ENCODE data around the gene GPR183. TPM values are rescaled to one million over a fixed set of nuclear protein-coding genes. Genes with fewer than 3 reads are reported as not detected.

The GPR183 gene
- total RNA-seq, 2 experiments from 2014 or later, result 37.4 to 38.8 TPM

DNA sequence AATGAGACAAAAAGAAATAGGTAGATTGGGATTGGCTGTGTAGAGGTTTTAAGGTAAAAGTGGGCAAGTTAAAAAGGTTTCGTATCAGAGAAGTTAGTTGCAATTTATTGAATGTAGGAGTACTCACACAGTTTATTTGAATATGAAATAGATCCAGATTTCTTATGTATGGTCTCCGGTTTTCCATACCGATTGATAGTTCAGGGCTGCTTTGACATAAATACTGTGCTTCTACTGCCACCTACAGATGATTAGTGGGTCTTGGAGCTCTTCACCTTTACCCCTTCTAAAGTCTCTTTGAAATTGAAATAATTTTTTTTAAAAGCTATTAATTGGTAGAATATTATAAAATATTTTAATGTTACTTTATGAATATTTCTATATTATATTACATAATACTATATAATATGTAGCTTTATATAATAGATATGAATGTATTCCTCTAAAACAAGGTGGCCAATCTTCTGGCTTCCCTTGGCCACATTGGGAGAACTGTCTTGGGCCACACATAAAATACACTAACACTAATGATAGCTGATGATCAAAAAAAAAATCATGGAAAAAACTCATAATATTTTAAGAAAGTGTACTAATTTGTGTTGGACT, 41.3 kb downstream of the GPR183 start:
- Mint-ChIP-seq H3K36me3 (ENCODE audit: low read depth) (peaks cover 7% of the 10 kb centered on the region), H3K9me3 (no peaks in the 10 kb centered on the region), H3K4me3 (no peak overlapping the region), H3K27me3 (ENCODE audit: low read depth) (no peaks in the 10 kb centered on the region), H3K27ac (peak overlapping the region; percentile 86), H3K4me1 (ENCODE audit: low read depth) (peaks cover 62% of the 10 kb centered on the region)
- DNase-seq, result no peak
- intact Hi-C loops (cut with micrococcal nuclease), result loop anchor here (1.0 to 5.0 kb wide), 9 partner anchors 52 to 604 kb away; no protein-coding TSS in a partner anchor
- CTCF ChIA-PET, result interaction anchor here (0.6 to 11.9 kb wide), 46 partner anchors 9 to 845 kb away, joined by 3 to 302 read pairs (median 4); partner anchors contain the start of gene UBAC2

DNA sequence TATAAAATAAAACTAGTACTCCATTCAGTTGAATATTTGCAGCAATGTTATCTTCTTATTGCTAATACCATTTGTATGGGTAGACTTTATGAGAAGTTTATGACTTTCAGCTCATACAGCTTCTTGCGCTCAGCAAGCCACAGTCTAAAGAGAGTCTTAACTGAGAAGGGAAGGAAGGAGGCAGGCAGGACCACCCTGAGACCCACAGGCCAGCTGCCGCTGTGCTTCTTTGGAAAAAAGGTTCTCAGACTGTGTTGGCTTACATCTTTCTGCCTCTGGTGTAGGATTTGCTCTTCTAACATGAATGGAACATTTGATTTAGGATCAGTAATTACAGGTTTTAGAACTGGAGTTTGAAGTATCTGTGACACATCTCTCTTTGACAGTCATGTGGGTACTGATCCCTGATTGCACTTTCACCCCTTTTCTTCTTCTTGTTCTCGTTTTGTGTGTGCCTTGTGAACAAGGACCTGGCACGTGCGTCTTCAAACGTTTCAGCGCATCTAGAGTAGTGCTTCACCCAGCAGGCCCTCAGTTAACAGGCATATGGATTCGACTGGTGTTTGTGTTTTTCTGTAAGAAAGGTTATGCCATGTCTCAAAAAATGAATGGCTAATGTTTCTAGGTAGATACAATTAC, 41.9 kb downstream of the GPR183 start:
- intact Hi-C loops (cut with micrococcal nuclease), result loop anchor here (1.0 to 5.0 kb wide), 9 partner anchors 51 to 603 kb away; no protein-coding TSS in a partner anchor
- peak overlapping the region; percentile 86 for H3K27ac Mint-ChIP-seq
- no peaks in the 10 kb centered on the region for H3K27me3 Mint-ChIP-seq (ENCODE audit: low read depth)
- H3K4me3 Mint-ChIP-seq, result no peak overlapping the region
- H3K9me3 Mint-ChIP-seq, result no peaks in the 10 kb centered on the region
- CTCF ChIA-PET, result interaction anchor here (0.5 to 11.9 kb wide), 31 partner anchors 9 to 613 kb away, joined by 3 to 302 read pairs (median 7); partner anchors contain the start of gene UBAC2
- DNase-seq, result peak; percentile 81
- peaks cover 61% of the 10 kb centered on the region for H3K4me1 Mint-ChIP-seq (ENCODE audit: low read depth)
- peaks cover 8% of the 10 kb centered on the region for H3K36me3 Mint-ChIP-seq (ENCODE audit: low read depth)

DNA sequence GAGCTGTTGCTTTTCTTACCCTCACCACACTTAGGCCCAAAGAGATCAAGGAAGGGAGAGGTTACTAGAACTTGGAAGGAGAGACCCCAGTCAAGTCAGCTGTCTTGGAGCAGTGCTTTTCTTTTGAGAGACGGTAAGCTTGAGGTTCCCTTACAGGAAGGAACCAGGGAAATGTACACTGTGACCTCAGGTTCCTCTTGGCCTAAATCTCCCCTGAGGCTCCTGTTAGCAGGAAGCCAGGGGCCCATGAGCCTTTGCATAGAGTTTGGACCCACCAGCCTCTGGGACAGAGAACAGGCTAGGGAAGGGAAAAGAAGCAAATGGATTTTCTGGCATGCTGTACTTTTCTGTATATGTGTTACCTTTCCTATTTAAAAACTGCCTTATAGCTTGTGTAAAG, 43.1 kb downstream of the GPR183 start:
- peaks cover 16% of the 10 kb centered on the region for H3K36me3 Mint-ChIP-seq (ENCODE audit: low read depth)
- H3K4me1 Mint-ChIP-seq (ENCODE audit: low read depth), result peaks cover 67% of the 10 kb centered on the region
- no peaks in the 10 kb centered on the region for H3K27me3 Mint-ChIP-seq (ENCODE audit: low read depth)
- no peak overlapping the region for H3K27ac Mint-ChIP-seq
- H3K4me3 Mint-ChIP-seq, result no peak overlapping the region
- CTCF ChIA-PET, result interaction anchor here (0.6 to 9.5 kb wide), 11 partner anchors 8 to 177 kb away, joined by 3 to 226 read pairs (median 5); partner anchors contain the start of gene UBAC2
- intact Hi-C loops (cut with micrococcal nuclease), result loop anchor here (2.0 kb wide), 2 partner anchors 139 to 175 kb away; no protein-coding TSS in a partner anchor
- no peak for DNase-seq
- no peaks in the 10 kb centered on the region for H3K9me3 Mint-ChIP-seq

DNA sequence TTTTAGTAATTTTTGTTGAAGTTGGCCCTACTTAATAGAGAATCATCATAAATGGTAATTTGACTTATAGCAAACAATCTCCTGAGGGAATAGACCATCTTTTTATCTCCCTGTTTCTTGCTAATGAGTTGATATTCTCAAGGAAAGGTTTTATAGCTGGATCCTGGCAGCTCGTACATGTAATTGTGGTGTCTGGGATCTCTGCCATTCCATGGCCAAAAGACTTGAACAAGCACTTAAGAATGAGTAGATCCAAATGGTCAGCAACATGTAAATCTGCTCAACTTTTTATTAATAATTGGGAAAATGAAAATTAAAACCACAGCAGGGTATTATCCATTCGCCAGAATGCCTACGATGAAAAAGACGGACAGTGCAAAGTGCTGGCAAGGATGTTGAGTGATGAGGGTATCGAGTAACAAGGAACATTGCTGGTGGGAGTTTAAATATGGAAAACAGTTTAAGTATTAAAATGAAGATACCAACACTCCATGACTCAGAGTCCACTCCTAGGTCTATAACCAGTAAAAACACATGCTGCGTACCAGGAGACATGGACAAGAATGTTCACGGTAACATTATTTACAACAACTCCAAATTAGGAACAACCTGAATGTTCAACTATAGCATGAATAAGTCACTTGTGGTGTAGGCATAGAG, 43.9 kb downstream of the GPR183 start:
- CTCF ChIA-PET, result interaction anchor here (1.0 to 9.5 kb wide), 5 partner anchors 7 to 173 kb away, joined by 3 to 226 read pairs (median 6); partner anchors contain the start of gene UBAC2
- no peaks in the 10 kb centered on the region for H3K27me3 Mint-ChIP-seq (ENCODE audit: low read depth)
- intact Hi-C loops (cut with micrococcal nuclease), result no loop called here
- H3K36me3 Mint-ChIP-seq (ENCODE audit: low read depth), result peaks cover 16% of the 10 kb centered on the region
- no peak for DNase-seq
- H3K9me3 Mint-ChIP-seq, result no peaks in the 10 kb centered on the region
- no peak overlapping the region for H3K4me3 Mint-ChIP-seq
- peaks cover 71% of the 10 kb centered on the region for H3K4me1 Mint-ChIP-seq (ENCODE audit: low read depth)
- no peak overlapping the region for H3K27ac Mint-ChIP-seq

DNA sequence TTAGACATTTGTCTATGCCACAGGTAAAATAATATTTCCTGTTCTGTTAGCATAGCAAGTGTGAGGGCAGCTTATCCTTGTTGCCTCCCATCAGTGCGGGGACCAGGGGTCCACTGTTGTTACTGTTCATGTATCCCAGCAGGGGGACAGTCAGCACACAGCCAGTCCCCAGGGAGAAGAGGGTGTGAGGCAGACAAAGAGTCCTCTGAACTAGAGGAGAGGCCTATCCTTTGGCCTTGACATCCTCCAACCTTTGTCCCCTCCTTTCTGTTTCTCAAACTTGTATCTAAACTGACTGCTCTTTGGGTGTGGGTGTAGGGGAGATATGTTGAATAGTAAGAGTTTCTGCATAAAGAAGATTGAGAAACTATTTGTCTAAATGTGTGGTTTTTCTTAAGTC, 46.1 kb downstream of the GPR183 start:
- peaks cover 76% of the 10 kb centered on the region for H3K4me1 Mint-ChIP-seq (ENCODE audit: low read depth)
- CTCF ChIA-PET, result interaction anchor here (1.0 to 1.2 kb wide), 2 partner anchors 8 to 84 kb away, joined by 3 to 4 read pairs; no protein-coding TSS in a partner anchor
- no peaks in the 10 kb centered on the region for H3K27me3 Mint-ChIP-seq (ENCODE audit: low read depth)
- no peak for DNase-seq
- H3K4me3 Mint-ChIP-seq, result no peak overlapping the region
- intact Hi-C loops (cut with micrococcal nuclease), result no loop called here
- H3K27ac Mint-ChIP-seq, result peak overlapping the region; percentile 15
- no peaks in the 10 kb centered on the region for H3K9me3 Mint-ChIP-seq
- H3K36me3 Mint-ChIP-seq (ENCODE audit: low read depth), result peaks cover 14% of the 10 kb centered on the region

DNA sequence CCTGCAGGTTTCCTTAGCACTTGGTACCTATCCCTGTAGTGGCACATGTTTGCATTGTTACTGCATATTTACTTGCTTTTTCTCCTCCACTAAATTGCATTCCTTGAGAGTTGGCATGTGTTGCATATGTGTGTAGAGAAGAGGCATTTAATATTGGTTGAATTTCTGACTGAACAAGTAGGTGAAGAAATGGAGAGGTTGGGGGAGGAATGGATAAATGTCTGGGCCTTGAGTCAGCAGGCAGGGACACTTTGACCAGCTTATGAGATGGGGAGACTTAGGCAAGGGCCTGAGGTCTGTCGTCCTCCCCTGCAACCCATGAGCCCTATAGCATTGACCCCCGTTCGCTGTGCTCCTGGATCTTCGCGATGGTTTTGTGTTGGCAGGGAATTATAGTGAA, 47.0 kb downstream of the GPR183 start:
- no peak for DNase-seq
- Mint-ChIP-seq H3K4me1 (ENCODE audit: low read depth) (peaks cover 76% of the 10 kb centered on the region), H3K4me3 (no peak overlapping the region), H3K36me3 (ENCODE audit: low read depth) (peaks cover 17% of the 10 kb centered on the region), H3K27ac (no peak overlapping the region), H3K9me3 (no peaks in the 10 kb centered on the region), H3K27me3 (ENCODE audit: low read depth) (no peaks in the 10 kb centered on the region)
- CTCF ChIA-PET, result interaction anchor here (1.0 to 1.4 kb wide), 5 partner anchors 9 to 84 kb away, joined by 3 to 5 read pairs (median 4); no protein-coding TSS in a partner anchor
- intact Hi-C loops (cut with micrococcal nuclease), result no loop called here

DNA sequence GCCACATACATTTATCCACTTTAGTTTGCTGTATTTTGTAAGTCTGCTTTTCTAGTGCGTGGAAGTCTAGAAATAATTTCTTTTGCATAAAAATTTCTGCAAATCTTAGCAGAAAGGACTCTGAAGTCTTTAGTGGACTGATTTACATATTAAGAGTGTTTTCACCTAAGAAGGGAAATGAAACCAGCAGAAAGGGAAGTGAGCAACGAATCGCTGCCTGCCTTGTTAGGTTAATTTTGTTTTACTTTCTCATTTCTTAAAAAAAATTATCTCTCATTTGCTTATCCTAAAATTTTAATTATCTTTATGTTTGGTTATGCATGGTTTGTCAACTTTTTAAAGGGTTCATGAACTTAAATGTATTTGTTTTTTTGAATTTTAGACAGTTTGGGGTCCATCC, 48.3 kb downstream of the GPR183 start:
- peak; percentile 49 for DNase-seq
- peaks cover 74% of the 10 kb centered on the region for H3K4me1 Mint-ChIP-seq (ENCODE audit: low read depth)

DNA sequence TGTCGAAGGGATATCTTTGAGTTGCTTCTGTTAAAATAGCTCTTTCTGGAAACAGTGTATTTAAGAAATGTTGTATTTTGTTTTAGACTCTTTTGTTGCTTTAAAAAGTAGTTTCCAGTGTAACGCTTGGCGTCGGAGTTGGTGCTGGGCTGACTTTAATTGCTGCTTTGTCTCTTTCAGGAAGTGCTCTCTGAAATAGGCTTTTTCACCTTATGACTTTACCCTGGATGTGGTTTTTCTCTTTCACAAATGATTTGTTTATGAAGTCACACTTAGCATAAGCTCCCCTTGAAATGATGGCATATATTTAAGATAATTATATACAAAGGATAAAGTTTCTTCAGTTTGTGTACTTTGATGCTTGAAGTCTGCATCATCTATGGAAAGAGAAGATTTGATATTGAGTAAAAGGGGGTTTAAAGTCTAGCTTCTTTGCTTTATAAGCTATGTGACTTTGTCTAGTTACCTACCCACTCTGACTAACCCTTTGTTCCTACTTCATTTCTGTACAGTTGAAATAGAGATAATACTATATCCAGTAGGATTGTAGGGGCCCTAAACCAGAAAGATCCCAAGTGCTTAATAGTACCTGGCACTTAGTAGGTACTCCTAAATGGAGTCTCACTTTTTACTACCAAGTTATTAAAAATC, 48.9 kb downstream of the GPR183 start, which contains the start of gene GPR18:
TSS of gene GPR18 (minus strand) at position 170 of the 651 bp plus-strand sequence. CDS start 2,507 bp downstream, outside the sequence.
- Mint-ChIP-seq H3K4me3 (peak within 1 kb of the TSS; percentile 81), H3K27ac (peak within 1 kb of the TSS; percentile 91), H3K4me1 (ENCODE audit: low read depth) (peaks cover 72% of the 10 kb centered on the region)

More for the DNA sequence above, 48.3 kb downstream of the GPR183 start:
- intact Hi-C loops (cut with micrococcal nuclease), result loop anchor here (1.0 to 5.0 kb wide), 16 partner anchors 21 to 348 kb away; partner anchors contain the start of genes CLYBL, GPR183 and UBAC2
- Mint-ChIP-seq H3K27ac (peak overlapping the region; percentile 91), H3K27me3 (ENCODE audit: low read depth) (no peaks in the 10 kb centered on the region), H3K9me3 (no peaks in the 10 kb centered on the region), H3K4me3 (peak overlapping the region; percentile 34), H3K36me3 (ENCODE audit: low read depth) (peaks cover 26% of the 10 kb centered on the region)
- CTCF ChIA-PET, result interaction anchor here (0.7 to 2.0 kb wide), 13 partner anchors 9 to 230 kb away, joined by 3 to 10 read pairs (median 4); partner anchors contain the start of gene UBAC2

DNA sequence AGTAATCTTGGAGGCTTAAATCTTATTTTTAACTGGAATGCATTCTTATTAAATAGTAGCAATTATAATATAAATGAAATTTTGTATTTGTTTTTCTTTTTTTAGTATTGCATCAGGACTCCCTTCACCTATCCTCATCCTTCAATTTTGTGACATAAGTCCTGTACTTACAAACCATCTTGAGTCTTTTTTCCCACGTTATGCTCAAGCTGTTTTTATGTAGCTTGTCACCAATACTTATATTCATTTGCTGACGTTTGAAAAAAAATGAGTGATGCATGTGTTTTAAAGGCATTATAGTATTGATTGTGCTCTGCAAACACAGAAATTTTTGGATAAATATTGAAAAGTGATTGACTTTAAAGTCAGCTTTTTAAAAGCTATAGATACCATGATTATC, 49.9 kb downstream of the GPR183 start:
- peaks cover 26% of the 10 kb centered on the region for H3K36me3 Mint-ChIP-seq (ENCODE audit: low read depth)
- peak overlapping the region; percentile 38 for H3K4me3 Mint-ChIP-seq
- no peak overlapping the region for H3K27ac Mint-ChIP-seq
- H3K4me1 Mint-ChIP-seq (ENCODE audit: low read depth), result peaks cover 70% of the 10 kb centered on the region
- CTCF ChIA-PET, result interaction anchor here (0.8 to 2.0 kb wide), 11 partner anchors 9 to 181 kb away, joined by 3 to 10 read pairs (median 4); no protein-coding TSS in a partner anchor
- no peak for DNase-seq
- no peaks in the 10 kb centered on the region for H3K27me3 Mint-ChIP-seq (ENCODE audit: low read depth)
- intact Hi-C loops (cut with micrococcal nuclease), result loop anchor here (5.0 kb wide), 2 partner anchors 260 to 350 kb away; partner anchors contain the start of gene CLYBL
- H3K9me3 Mint-ChIP-seq, result no peaks in the 10 kb centered on the region

More for the DNA sequence above, 48.9 kb downstream of the GPR183 start, which contains the start of gene GPR18:
- Mint-ChIP-seq H3K36me3 (ENCODE audit: low read depth) (peaks cover 27% of the 10 kb centered on the region), H3K27me3 (ENCODE audit: low read depth) (no peaks in the 10 kb centered on the region), H3K9me3 (no peaks in the 10 kb centered on the region)
- CTCF ChIA-PET, result interaction anchor here (0.6 to 2.0 kb wide), 18 partner anchors 9 to 230 kb away, joined by 3 to 10 read pairs (median 4); partner anchors contain the start of gene UBAC2
- DNase-seq, result peak; percentile 61
- intact Hi-C loops (cut with micrococcal nuclease), result loop anchor here (1.0 to 5.0 kb wide), 16 partner anchors 20 to 349 kb away; partner anchors contain the start of genes CLYBL, GPR183 and UBAC2

DNA sequence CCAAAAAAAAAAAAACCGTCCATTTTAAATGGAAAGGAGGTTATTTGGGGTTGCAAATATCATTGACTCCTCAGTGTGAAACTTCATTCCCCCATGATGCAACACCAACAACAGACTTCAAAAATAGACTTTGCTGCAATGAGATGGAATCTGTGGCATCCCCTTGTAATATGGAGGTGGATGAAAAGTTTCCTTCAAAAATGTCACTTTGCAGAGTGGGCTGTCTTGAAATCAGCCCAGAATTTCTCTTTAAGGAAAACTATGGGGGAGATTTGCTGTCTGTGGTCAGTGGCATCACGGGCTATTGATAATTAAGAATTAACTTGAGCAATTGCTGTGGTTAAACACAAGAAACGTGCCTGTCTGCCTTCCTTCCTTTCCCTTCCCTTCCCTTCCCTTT, 50.5 kb downstream of the GPR183 start:
- DNase-seq, result no peak
- Mint-ChIP-seq H3K36me3 (ENCODE audit: low read depth) (peaks cover 24% of the 10 kb centered on the region), H3K4me1 (ENCODE audit: low read depth) (peaks cover 70% of the 10 kb centered on the region), H3K4me3 (peak overlapping the region; percentile 70), H3K9me3 (no peaks in the 10 kb centered on the region), H3K27me3 (ENCODE audit: low read depth) (no peaks in the 10 kb centered on the region), H3K27ac (peak overlapping the region; percentile 87)
- intact Hi-C loops (cut with micrococcal nuclease), result loop anchor here (5.0 kb wide), 2 partner anchors 259 to 351 kb away; partner anchors contain the start of gene CLYBL
- CTCF ChIA-PET, result interaction anchor here (0.8 to 2.4 kb wide), 11 partner anchors 7 to 182 kb away, joined by 3 to 13 read pairs (median 4); no protein-coding TSS in a partner anchor

DNA sequence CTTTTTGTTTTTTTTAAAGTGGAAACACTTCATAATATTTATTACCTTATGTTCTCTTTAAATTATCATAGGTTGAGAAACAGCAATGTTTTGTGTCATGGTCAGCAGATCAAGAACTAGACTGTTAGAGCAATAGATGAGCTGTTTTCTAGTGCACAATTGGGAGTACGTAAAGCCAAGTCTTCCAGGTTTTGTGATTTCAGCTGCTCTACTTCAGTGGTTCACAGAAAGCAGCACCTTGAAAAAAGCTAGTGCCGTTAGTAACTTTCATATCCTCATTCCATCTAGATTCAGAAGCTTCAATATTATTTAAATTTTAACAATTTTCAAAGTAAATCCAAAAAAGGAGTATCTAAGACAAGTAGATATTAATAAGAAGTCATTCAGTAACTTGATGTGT, 50.9 kb downstream of the GPR183 start:
- Mint-ChIP-seq H3K4me1 (ENCODE audit: low read depth) (peaks cover 70% of the 10 kb centered on the region), H3K4me3 (peak overlapping the region; percentile 70), H3K36me3 (ENCODE audit: low read depth) (peaks cover 24% of the 10 kb centered on the region), H3K9me3 (no peaks in the 10 kb centered on the region), H3K27me3 (ENCODE audit: low read depth) (no peaks in the 10 kb centered on the region), H3K27ac (peak overlapping the region; percentile 87)
- no peak for DNase-seq
- intact Hi-C loops (cut with micrococcal nuclease), result loop anchor here (5.0 kb wide), 2 partner anchors 259 to 351 kb away; partner anchors contain the start of gene CLYBL
- CTCF ChIA-PET, result interaction anchor here (0.6 to 2.4 kb wide), 13 partner anchors 8 to 182 kb away, joined by 3 to 13 read pairs (median 4); partner anchors contain the start of gene UBAC2

Data from activated naive CD4-positive, alpha-beta T cell treated with anti-CD3 and anti-CD28 coated beads for 36 hours (primary cell).